ENCODE results near the gene FOXB2.
A peak's percentile ranks its signal among the peaks of the same experiment; 100 is the strongest.
"Not testable (repeated sequence)": the region's sequence is repeated elsewhere in the genome, so short reads cannot be mapped to it uniquely, and the experiment has no call there.

The FOXB2 gene

GRCh38 chr9:77016121-77016525 lies 3.3 kb upstream of the FOXB2 start:
- FAIRE-seq (no peak), DNase-seq (ENCODE audit: low spot score) (no peak)

- no peak for DNase-seq (ENCODE audit: low spot score)
- FAIRE-seq, result no peak
These were observed 2.6 kb upstream of the FOXB2 start for GRCh38 chr9:77016526-77017504.

DNA sequence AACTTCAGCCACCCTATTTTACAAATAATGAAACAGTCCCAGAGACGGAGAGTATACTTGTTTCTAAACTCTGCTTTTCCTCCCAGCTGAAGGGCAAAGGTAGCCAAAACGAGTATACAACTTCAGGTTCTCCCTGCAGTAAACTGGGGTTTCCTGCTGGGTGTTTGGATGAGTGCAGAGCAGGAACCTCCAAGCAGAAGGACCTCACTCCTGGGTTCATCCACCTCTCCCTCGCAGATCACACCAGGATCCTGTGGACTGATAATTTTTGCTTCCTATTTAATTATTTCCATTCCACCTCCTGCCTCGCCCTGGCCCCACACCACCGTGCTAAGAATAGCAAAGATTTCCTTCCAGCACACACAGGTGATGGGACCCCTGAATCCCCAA lies 2.0 kb upstream of the FOXB2 start:
- DNase-seq (ENCODE audit: low spot score) (no peak), FAIRE-seq (no peak)

GRCh38 chr9:77018058-77018968 lies 1.1 kb upstream of the FOXB2 start:
- no peak for DNase-seq (ENCODE audit: low spot score)
- no peak for FAIRE-seq

- DNase-seq (ENCODE audit: low spot score) (no peak), FAIRE-seq (no peak)
These were observed 553 bp upstream of the FOXB2 start for GRCh38 chr9:77018969-77019235.

GRCh38 chr9:77019926-77020412 lies 514 bp downstream of the FOXB2 start:
- FAIRE-seq (no peak), DNase-seq (ENCODE audit: low spot score) (no peak)

- FAIRE-seq, result no peak
- DNase-seq (ENCODE audit: low spot score), result no peak
These were observed 1.2 kb downstream of the FOXB2 start for GRCh38 chr9:77020413-77021290.

DNA sequence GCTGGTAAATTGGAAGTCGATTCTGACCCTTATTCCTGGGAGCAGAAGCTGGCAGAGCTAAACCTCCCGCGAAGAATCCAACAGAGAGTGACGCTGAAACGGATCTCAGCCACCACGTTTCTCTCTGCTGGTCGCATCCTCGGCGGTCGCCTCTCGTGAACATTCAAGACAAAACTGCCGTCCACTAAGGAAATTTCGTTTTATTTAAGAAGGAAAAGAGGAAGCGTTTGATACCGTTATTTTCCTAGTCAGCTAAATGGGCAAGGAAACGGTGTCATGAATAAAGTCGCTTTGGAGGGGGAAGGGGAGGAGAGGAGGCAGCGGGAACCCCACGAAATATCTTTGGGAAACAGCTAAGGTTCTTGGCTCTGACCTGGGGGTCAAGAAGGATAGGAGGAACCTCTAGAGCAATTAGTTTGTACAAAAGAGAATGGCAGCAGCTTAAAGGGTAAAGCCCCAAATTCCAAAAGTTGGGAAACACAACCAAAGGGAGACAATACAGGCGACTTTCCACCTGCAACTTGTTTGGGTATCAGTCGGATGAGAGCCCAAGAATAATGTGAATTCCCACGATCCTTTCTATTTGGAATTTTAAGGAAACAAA lies 1.9 kb downstream of the FOXB2 start:
- FAIRE-seq, result no peak
- no peak for DNase-seq (ENCODE audit: low spot score)

- no peak for DNase-seq (ENCODE audit: low spot score)
- no peak for FAIRE-seq
These were observed 2.7 kb downstream of the FOXB2 start for GRCh38 chr9:77021922-77022782.

- no peak for DNase-seq (ENCODE audit: low spot score)
- no peak for FAIRE-seq
These were observed 3.5 kb downstream of the FOXB2 start for GRCh38 chr9:77022783-77023440.

- no peak for DNase-seq (ENCODE audit: low spot score)
- no peak for FAIRE-seq
These were observed 4.3 kb downstream of the FOXB2 start for GRCh38 chr9:77023726-77024125.

- no peak for DNase-seq (ENCODE audit: low spot score)
These were observed 5.5 kb downstream of the FOXB2 start for GRCh38 chr9:77024776-77025545.

GRCh38 chr9:77028478-77028877 lies 9.0 kb downstream of the FOXB2 start:
- DNase-seq (ENCODE audit: low spot score) (no peak), FAIRE-seq (no peak)

More at GRCh38 chr9:77024776-77025545, 5.5 kb downstream of the FOXB2 start:
- FAIRE-seq, result no peak

DNA sequence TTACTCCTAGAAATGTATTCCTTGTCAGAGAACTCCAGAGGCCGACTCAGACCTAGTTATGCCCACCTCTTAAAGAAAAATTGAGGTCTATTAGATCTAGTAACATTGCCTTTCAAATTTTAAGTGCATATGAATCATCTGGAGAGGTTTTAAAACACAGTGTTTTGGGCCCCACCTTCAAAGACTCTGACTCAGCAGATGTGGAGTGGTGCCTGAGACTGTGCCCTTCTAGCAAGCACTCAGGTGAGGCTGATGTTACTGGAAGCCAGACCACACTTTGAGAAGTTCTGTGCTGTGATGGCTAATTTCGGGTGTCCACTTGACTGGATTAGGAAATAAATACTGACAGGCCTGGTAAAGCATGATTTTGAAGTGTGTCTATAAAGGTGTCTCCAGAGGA lies 10.6 kb downstream of the FOXB2 start:
- FAIRE-seq (no peak), DNase-seq (ENCODE audit: low spot score) (no peak)

- FAIRE-seq, result no peak
- no peak for DNase-seq (ENCODE audit: low spot score)
These were observed 19.0 kb downstream of the FOXB2 start for GRCh38 chr9:77038281-77039036.

DNA sequence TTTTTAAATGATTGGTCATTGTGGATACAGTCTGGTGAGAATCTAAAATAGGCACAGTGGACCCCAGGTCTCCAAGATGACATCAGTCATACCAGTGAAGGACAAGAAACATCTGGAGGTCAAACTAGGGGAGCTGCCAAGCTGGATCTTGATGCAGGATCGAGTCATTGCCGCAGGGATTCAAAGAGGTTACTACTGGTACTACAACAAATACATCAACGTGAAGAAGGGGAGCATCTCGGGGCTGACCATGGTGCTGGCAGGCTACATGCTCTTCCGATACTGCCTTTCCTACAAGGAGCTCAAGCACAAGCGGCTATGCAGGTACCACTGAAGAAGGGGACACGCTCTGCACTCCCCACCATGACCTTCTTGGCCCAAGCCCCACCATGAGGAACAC lies 20.9 kb downstream of the FOXB2 start:
- FAIRE-seq (peak; percentile 55), DNase-seq (ENCODE audit: low spot score) (no peak)

- not testable (repeated sequence) for FAIRE-seq; DNase-seq (ENCODE audit: low spot score)
These were observed 24.3 kb downstream of the FOXB2 start for GRCh38 chr9:77043743-77044142.

DNA sequence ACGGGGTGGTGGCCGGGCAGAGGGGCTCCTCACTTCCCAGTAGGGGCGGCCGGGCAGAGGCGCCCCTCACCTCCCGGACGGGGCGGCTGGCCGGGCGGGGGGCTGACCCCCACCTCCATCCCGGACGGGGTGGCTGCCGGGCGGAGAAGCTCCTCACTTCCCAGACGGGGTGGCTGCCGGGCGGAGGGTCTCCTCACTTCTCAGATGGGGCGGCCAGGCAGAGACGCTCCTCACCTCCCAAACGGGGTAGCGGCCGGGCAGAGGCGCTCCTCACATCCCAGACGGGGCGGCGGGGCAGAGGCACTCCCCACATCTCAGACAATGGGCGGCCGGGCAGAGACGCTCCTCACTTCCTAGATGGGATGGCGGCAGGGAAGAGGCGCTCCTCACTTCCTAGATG lies 41.2 kb downstream of the FOXB2 start:
- DNase-seq (ENCODE audit: low spot score); FAIRE-seq: not testable (repeated sequence)

Data from urothelium cell line (cell line).